ENCODE measurements around the gene IL5.
"Not testable (repeated sequence)": the region's sequence is repeated elsewhere in the genome, so short reads cannot be mapped to it uniquely, and the experiment has no call there.

Gene IL5

GRCh38 chr5:132589467-132589866, 46.1 kb upstream of the IL5 start:
- TF ChIP-seq CTCF (IDR thresholded peaks at IDR 0.05; ENCODE audit: insufficient read depth, low read length, poor library complexity, severe bottlenecking) (no peak), EZH2phosphoT487 (conservative IDR thresholded peaks at IDR 0.05; ENCODE audit: low read length) (no peak)
- Histone ChIP-seq H2AFZ (ENCODE audit: low read depth, low read length, severe bottlenecking) (no peak overlapping the region), H3K9ac (ENCODE audit: low read length) (no peak overlapping the region), H4K20me1 (ENCODE audit: low read depth, low read length) (no peaks in the 10 kb centered on the region), H3K79me2 (ENCODE audit: insufficient read depth, low read length) (no peaks in the 10 kb centered on the region), H3K27ac (ENCODE audit: low read depth, low read length) (no peak overlapping the region), H3K9me2 (replicated peaks; ENCODE audit: insufficient read depth, low read length) (no peaks in the 10 kb centered on the region), H3K4me2 (ENCODE audit: low read depth, low read length, poor library complexity, severe bottlenecking) (no peak overlapping the region), H3F3A (ENCODE audit: insufficient read depth) (0 out of 2 replicates have a peak, but pooled peaks cover 4% of the 10 kb centered on the region), H3K27me3 (ENCODE audit: low read length) (no peaks in the 10 kb centered on the region), H3K9me3 (ENCODE audit: insufficient read depth, low read length) (no peaks in the 10 kb centered on the region), H3K4me3 (ENCODE audit: insufficient read depth, low read length, poor library complexity, severe bottlenecking) (no peak overlapping the region), H3K36me3 (ENCODE audit: low read length) (peaks cover 44% of the 10 kb centered on the region)

DNA sequence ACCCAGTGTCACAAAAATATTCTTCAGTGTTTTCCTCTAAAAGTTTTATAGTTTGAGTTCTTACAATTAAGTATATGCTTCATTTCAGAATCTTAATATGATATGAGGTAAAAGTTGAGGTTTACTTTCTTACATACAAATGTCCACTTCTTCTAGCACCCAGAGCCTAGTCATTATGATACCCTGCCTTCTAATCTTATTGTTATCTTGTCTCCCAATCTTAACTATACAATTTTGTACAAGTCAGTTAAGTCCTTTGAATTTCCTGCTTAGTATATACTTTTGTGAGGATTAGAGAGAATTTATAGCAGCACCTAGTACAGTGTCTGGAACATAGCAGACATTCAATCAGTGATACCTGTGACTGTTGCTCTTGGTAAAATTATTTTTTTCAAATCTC, 42.7 kb upstream of the IL5 start:
- Histone ChIP-seq H3K4me3 (ENCODE audit: insufficient read depth, low read length, poor library complexity, severe bottlenecking) (no peak overlapping the region), H3K27me3 (ENCODE audit: low read length) (no peaks in the 10 kb centered on the region), H3K79me2 (ENCODE audit: insufficient read depth, low read length) (no peaks in the 10 kb centered on the region), H3K9ac (ENCODE audit: low read length) (no peak overlapping the region), H3K9me2 (replicated peaks; ENCODE audit: insufficient read depth, low read length) (no peaks in the 10 kb centered on the region), H3K9me3 (ENCODE audit: insufficient read depth, low read length) (no peaks in the 10 kb centered on the region), H3K27ac (ENCODE audit: low read depth, low read length) (no peak overlapping the region), H3K4me2 (ENCODE audit: low read depth, low read length, poor library complexity, severe bottlenecking) (no peak overlapping the region), H4K20me1 (ENCODE audit: low read depth, low read length) (no peaks in the 10 kb centered on the region), H3F3A (ENCODE audit: insufficient read depth) (0 out of 2 replicates have a peak, but pooled peaks cover 4% of the 10 kb centered on the region), H3K36me3 (ENCODE audit: low read length) (peaks cover 43% of the 10 kb centered on the region), H2AFZ (ENCODE audit: low read depth, low read length, severe bottlenecking) (no peak overlapping the region)
- no peak for TF ChIP-seq EZH2phosphoT487 (conservative IDR thresholded peaks at IDR 0.05; ENCODE audit: low read length)
- TF ChIP-seq CTCF (IDR thresholded peaks at IDR 0.05; ENCODE audit: insufficient read depth, low read length, poor library complexity, severe bottlenecking) = no peak

DNA sequence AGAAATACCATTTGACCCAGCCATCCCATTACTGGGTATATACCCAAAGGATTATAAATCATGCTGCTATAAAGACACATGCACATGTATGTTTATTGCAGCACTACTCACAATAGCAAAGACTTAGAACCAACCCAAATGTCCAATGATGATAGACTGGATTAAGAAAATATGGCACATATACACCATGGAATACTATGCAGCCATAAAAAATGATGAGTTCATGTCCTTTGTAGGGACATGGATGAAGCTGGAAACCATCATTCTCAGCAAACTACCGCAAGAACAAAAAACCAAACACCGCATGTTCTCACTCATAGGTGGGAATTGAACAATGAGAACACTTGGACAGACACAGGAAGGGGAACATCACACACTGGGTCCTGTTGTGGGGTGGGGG, 41.2 kb upstream of the IL5 start:
- H3K36me3 ChIP-seq (ENCODE audit: low read length) = peaks cover 51% of the 10 kb centered on the region
- H4K20me1 ChIP-seq (ENCODE audit: low read depth, low read length) = not testable (repeated sequence)

DNA sequence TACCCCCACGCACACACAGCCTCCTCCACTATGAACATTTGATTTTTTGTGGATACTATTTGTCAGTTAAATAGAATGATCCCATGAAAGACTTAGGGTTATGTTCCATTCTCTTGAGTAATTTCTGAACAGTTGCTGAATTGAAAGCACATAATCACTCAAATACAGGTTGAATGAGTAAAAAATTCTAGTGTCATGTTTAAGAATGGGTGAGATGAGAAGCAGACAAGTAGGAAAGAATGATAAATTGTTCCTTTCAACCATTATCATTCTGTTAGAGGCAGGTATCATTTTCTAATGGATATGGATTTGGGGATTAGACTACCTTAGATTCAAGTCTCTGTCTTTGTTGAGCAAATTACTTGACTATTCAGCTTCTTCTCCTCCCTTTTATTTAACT, 32.8 kb upstream of the IL5 start:
- Histone ChIP-seq H3K9me3 (ENCODE audit: insufficient read depth, low read length) (no peaks in the 10 kb centered on the region), H3K27me3 (ENCODE audit: low read length) (no peaks in the 10 kb centered on the region), H3K79me2 (ENCODE audit: insufficient read depth, low read length) (peaks cover 11% of the 10 kb centered on the region; the same call in 1 of the 2 replicates), H3K9ac (ENCODE audit: low read length) (no peak overlapping the region), H3K4me3 (ENCODE audit: insufficient read depth, low read length, poor library complexity, severe bottlenecking) (no peak overlapping the region), H2AFZ (ENCODE audit: low read depth, low read length, severe bottlenecking) (no peak overlapping the region), H3K36me3 (ENCODE audit: low read length) (peaks cover 42% of the 10 kb centered on the region), H3K4me2 (ENCODE audit: low read depth, low read length, poor library complexity, severe bottlenecking) (no peak overlapping the region), H4K20me1 (ENCODE audit: low read depth, low read length) (no peaks in the 10 kb centered on the region), H3F3A (ENCODE audit: insufficient read depth) (no peaks in the 10 kb centered on the region), H3K27ac (ENCODE audit: low read depth, low read length) (no peak overlapping the region), H3K9me2 (replicated peaks; ENCODE audit: insufficient read depth, low read length) (no peaks in the 10 kb centered on the region)
- no peak for TF ChIP-seq CTCF (IDR thresholded peaks at IDR 0.05; ENCODE audit: insufficient read depth, low read length, poor library complexity, severe bottlenecking)

More for the DNA sequence above, 41.2 kb upstream of the IL5 start:
- not testable (repeated sequence) for H3K27ac ChIP-seq (ENCODE audit: low read depth, low read length); H3K79me2 ChIP-seq (ENCODE audit: insufficient read depth, low read length); H3K9me3 ChIP-seq (ENCODE audit: insufficient read depth, low read length); H3K27me3 ChIP-seq (ENCODE audit: low read length); H3K4me2 ChIP-seq (ENCODE audit: low read depth, low read length, poor library complexity, severe bottlenecking); H3K9me2 ChIP-seq (replicated peaks; ENCODE audit: insufficient read depth, low read length); H3F3A ChIP-seq (ENCODE audit: insufficient read depth); H3K4me3 ChIP-seq (ENCODE audit: insufficient read depth, low read length, poor library complexity, severe bottlenecking); H3K9ac ChIP-seq (ENCODE audit: low read length); H2AFZ ChIP-seq (ENCODE audit: low read depth, low read length, severe bottlenecking)

All from SU-DHL-6 (cell line).